ENCODE results near the gene CLCA1. TPM values are rescaled to one million over a fixed set of nuclear protein-coding genes. Genes with fewer than 3 reads are reported as not detected.

The CLCA1 gene
- total RNA-seq (under 1 TPM in 1 of 6 donors, not detected in 5; 0.44 TPM), polyA plus RNA-seq (under 1 TPM; 0.05 to 0.11 TPM)

- FAIRE-seq (no peak), ATAC-seq (no peak), DNase-seq (no peak)
- Histone ChIP-seq H3K27me3 (no peaks in the 10 kb centered on the region), H3K27ac (no peak within 1 kb of the TSS), H3K9me3 (no peaks in the 10 kb centered on the region), H3K36me3 (no peaks in the 10 kb centered on the region), H3K4me1 (no peaks in the 10 kb centered on the region), H3K4me3 (no peak within 1 kb of the TSS)
- 42 to 49% methylated on average over 7 of the region's 7 CpGs for WGBS, 2 donors
- intact Hi-C loops (cut with DNase I) = no loop called here
- no peak for TF ChIP-seq CTCF (IDR thresholded peaks at IDR 0.05)
These were observed at the start of gene CLCA1 for GRCh38 chr1:86468501-86468977. Gene CLCA1, plus strand, starts transcription at chr1:86468927. Its CDS starts 45 bp downstream, at chr1:86468972.

- Histone ChIP-seq H3K4me1 (no peaks in the 10 kb centered on the region), H3K36me3 (no peaks in the 10 kb centered on the region), H3K9me3 (no peaks in the 10 kb centered on the region), H3K4me3 (no peak overlapping the region), H3K27ac (no peak overlapping the region), H3K27me3 (no peaks in the 10 kb centered on the region)
- FAIRE-seq = no peak
- intact Hi-C loops (cut with DNase I) = no loop called here
- no peak for TF ChIP-seq CTCF (IDR thresholded peaks at IDR 0.05)
- DNase-seq = no peak
- 56 to 57% methylated on average over 4 of the region's 4 CpGs for WGBS, 2 donors
- ATAC-seq = peak in 3 of 4 donors; percentile 43 to 68 (median 63)
These were observed 49.3 kb upstream of the CLCA1 start for GRCh38 chr1:86419277-86419903.

- Histone ChIP-seq H3K27me3 (no peaks in the 10 kb centered on the region), H3K4me3 (no peak overlapping the region), H3K9me3 (no peaks in the 10 kb centered on the region), H3K36me3 (no peaks in the 10 kb centered on the region), H3K4me1 (no peaks in the 10 kb centered on the region), H3K27ac (no peak overlapping the region)
- TF ChIP-seq CTCF (IDR thresholded peaks at IDR 0.05) = no peak
- intact Hi-C loops (cut with DNase I) = no loop called here
- FAIRE-seq = no peak
- ATAC-seq = no peak
- DNase-seq = no peak
- 64 to 71% methylated on average over 7 of the region's 7 CpGs for whole genome bisulfite sequencing, 2 donors
These were observed 47.0 kb upstream of the CLCA1 start for GRCh38 chr1:86421601-86422280.

GRCh38 chr1:86423473-86423872 is 45.3 kb upstream of the CLCA1 start:
- FAIRE-seq (no peak), ATAC-seq (no peak), DNase-seq (no peak)
- H3K27me3 ChIP-seq = no peaks in the 10 kb centered on the region
- intact Hi-C loops (cut with DNase I) = no loop called here
- no peaks in the 10 kb centered on the region for H3K4me1 ChIP-seq
- no peaks in the 10 kb centered on the region for H3K9me3 ChIP-seq
- H3K4me3 ChIP-seq = no peak overlapping the region
- no peaks in the 10 kb centered on the region for H3K36me3 ChIP-seq
- no peak overlapping the region for H3K27ac ChIP-seq
- TF ChIP-seq CTCF (IDR thresholded peaks at IDR 0.05) = no peak

- Histone ChIP-seq H3K27me3 (no peaks in the 10 kb centered on the region), H3K9me3 (no peaks in the 10 kb centered on the region), H3K4me3 (no peak within 1 kb of the TSS), H3K27ac (no peak within 1 kb of the TSS), H3K4me1 (no peaks in the 10 kb centered on the region), H3K36me3 (no peaks in the 10 kb centered on the region)
- FAIRE-seq (no peak), DNase-seq (no peak), ATAC-seq (no peak)
- intact Hi-C loops (cut with DNase I) = no loop called here
- TF ChIP-seq CTCF (IDR thresholded peaks at IDR 0.05) = no peak
These were observed 44.9 kb upstream of the CLCA1 start, which contains the start of gene CLCA2 for GRCh38 chr1:86423873-86424272. Gene CLCA2, plus strand, starts transcription at chr1:86424171. Its CDS starts 77 bp downstream, at chr1:86424248.

All from pancreas (tissue), 10 donors.